Stimulated activated CD4-positive, alpha-beta T cell treated with anti-CD3 and anti-CD28 coated beads, Interleukin-4, amount 100 ng/mL, for 1 hour (primary cell): ENCODE data around the gene FANK1.
"Not testable (repeated sequence)": the region's sequence is repeated elsewhere in the genome, so short reads cannot be mapped to it uniquely, and the experiment has no call there.

Experiments used
- DNase-seq: peaks from one replicate; pipeline ENCODE4 v3.0.0-alpha.2; 2020

Gene FANK1

GRCh38 chr10:125933693-125934092 lies 37.3 kb downstream of the FANK1 start:
- DNase-seq: no peak

- DNase-seq: no peak
Measured at GRCh38 chr10:125936331-125936730, 40.0 kb downstream of the FANK1 start.

GRCh38 chr10:125940515-125940914 lies 44.2 kb downstream of the FANK1 start:
- DNase-seq: no peak

GRCh38 chr10:125951290-125951689 lies 54.9 kb downstream of the FANK1 start:
- DNase-seq: no peak

- DNase-seq: no peak
Measured at GRCh38 chr10:125953778-125954385, 57.5 kb downstream of the FANK1 start.

GRCh38 chr10:125955766-125956165 lies 59.4 kb downstream of the FANK1 start:
- no peak for DNase-seq

- DNase-seq: no peak
Measured at GRCh38 chr10:125961743-125962142, 65.4 kb downstream of the FANK1 start.

GRCh38 chr10:125962200-125962599 lies 65.8 kb downstream of the FANK1 start:
- no peak for DNase-seq

GRCh38 chr10:125964558-125964957 lies 68.2 kb downstream of the FANK1 start:
- DNase-seq: no peak

- DNase-seq: no peak
Measured at GRCh38 chr10:125967533-125967932, 71.2 kb downstream of the FANK1 start.

- DNase-seq: not testable (repeated sequence)
Measured at GRCh38 chr10:125970077-125970630, 73.8 kb downstream of the FANK1 start.

- no peak for DNase-seq
Measured at GRCh38 chr10:125976960-125977605, 80.7 kb downstream of the FANK1 start.

GRCh38 chr10:125979976-125980375 lies 83.6 kb downstream of the FANK1 start:
- DNase-seq: no peak

GRCh38 chr10:125980521-125981035 lies 84.2 kb downstream of the FANK1 start:
- DNase-seq: no peak

GRCh38 chr10:125982260-125982948 lies 86.0 kb downstream of the FANK1 start:
- DNase-seq: no peak

GRCh38 chr10:125983161-125983560 lies 86.8 kb downstream of the FANK1 start:
- DNase-seq: no peak

- DNase-seq: no peak
Measured at GRCh38 chr10:125983656-125984055, 87.3 kb downstream of the FANK1 start.

- DNase-seq: no peak
Measured at GRCh38 chr10:125984346-125984745, 88.0 kb downstream of the FANK1 start.

- DNase-seq: no peak
Measured at GRCh38 chr10:125984865-125985495, 88.6 kb downstream of the FANK1 start.

GRCh38 chr10:125985557-125986240 lies 89.3 kb downstream of the FANK1 start:
- no peak for DNase-seq

- DNase-seq: no peak
Measured at GRCh38 chr10:125989791-125990190, 93.4 kb downstream of the FANK1 start.

- no peak for DNase-seq
Measured at GRCh38 chr10:125990974-125991373, 94.6 kb downstream of the FANK1 start.

- no peak for DNase-seq
Measured at GRCh38 chr10:125991392-125991791, 95.0 kb downstream of the FANK1 start.
